ENCODE measurements around the gene CDC14B. TPM values are rescaled to one million over a fixed set of nuclear protein-coding genes. Genes with fewer than 3 reads are reported as not detected.
A peak's percentile ranks its signal among the peaks of the same experiment; 100 is the strongest.

The CDC14B gene
- total RNA-seq, 1 donor = 26.8 TPM

- TF ChIP-seq, protein P1, sequence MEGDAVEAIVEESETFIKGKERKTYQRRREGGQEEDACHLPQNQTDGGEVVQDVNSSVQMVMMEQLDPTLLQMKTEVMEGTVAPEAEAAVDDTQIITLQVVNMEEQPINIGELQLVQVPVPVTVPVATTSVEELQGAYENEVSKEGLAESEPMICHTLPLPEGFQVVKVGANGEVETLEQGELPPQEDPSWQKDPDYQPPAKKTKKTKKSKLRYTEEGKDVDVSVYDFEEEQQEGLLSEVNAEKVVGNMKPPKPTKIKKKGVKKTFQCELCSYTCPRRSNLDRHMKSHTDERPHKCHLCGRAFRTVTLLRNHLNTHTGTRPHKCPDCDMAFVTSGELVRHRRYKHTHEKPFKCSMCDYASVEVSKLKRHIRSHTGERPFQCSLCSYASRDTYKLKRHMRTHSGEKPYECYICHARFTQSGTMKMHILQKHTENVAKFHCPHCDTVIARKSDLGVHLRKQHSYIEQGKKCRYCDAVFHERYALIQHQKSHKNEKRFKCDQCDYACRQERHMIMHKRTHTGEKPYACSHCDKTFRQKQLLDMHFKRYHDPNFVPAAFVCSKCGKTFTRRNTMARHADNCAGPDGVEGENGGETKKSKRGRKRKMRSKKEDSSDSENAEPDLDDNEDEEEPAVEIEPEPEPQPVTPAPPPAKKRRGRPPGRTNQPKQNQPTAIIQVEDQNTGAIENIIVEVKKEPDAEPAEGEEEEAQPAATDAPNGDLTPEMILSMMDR (IDR thresholded peaks at IDR 0.05; ENCODE audit: insufficient read depth, low read depth, low read length) = no peak
- no peak for DNase-seq (ENCODE audit: low read depth)
- H3K4me3 ChIP-seq (ENCODE audit: low read depth, low read length) = no peak overlapping the region
These were observed 11.7 kb downstream of the CDC14B start for GRCh38 chr9:96607971-96608370.

- no peak overlapping the region for H3K4me3 ChIP-seq (ENCODE audit: low read depth, low read length)
- TF ChIP-seq, protein P1 (IDR thresholded peaks at IDR 0.05; ENCODE audit: insufficient read depth, low read depth, low read length) = no peak
- no peak for DNase-seq (ENCODE audit: low read depth)
These were observed 14.3 kb downstream of the CDC14B start for GRCh38 chr9:96605328-96605727.

- H3K4me3 ChIP-seq (ENCODE audit: low read depth, low read length) = no peak overlapping the region
- peak; percentile 17 for DNase-seq (ENCODE audit: low read depth)
- TF ChIP-seq, protein P1 (IDR thresholded peaks at IDR 0.05; ENCODE audit: insufficient read depth, low read depth, low read length) = no peak
These were observed 15.7 kb downstream of the CDC14B start for GRCh38 chr9:96604004-96604319.

GRCh38 chr9:96603305-96604003, 16.2 kb downstream of the CDC14B start:
- no peak overlapping the region for H3K4me3 ChIP-seq (ENCODE audit: low read depth, low read length)
- TF ChIP-seq, protein P1 (IDR thresholded peaks at IDR 0.05; ENCODE audit: insufficient read depth, low read depth, low read length) = no peak
- DNase-seq (ENCODE audit: low read depth) = no peak

DNA sequence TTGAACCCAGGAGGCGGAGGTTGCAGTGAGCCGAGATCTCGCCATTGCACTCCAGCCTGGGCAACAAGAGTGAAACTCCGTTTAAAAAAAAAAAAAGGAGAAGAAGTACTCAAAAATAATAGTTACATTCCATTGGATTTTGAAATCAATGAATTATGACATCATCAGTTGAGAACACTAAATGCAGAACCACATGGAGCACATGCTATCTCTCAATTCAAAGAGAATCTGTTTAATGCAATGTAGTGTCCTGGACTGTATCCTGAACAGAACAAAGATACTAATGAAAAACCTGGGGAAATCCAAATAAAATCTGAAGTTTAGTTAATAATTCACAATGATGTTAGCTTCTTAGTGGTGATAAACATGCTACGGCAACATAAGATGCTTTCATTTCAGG, 20.3 kb downstream of the CDC14B start:
- TF ChIP-seq, protein P1 (IDR thresholded peaks at IDR 0.05; ENCODE audit: insufficient read depth, low read depth, low read length) = no peak
- peak; percentile 63 for DNase-seq (ENCODE audit: low read depth)
- H3K4me3 ChIP-seq (ENCODE audit: low read depth, low read length) = no peak overlapping the region

DNA sequence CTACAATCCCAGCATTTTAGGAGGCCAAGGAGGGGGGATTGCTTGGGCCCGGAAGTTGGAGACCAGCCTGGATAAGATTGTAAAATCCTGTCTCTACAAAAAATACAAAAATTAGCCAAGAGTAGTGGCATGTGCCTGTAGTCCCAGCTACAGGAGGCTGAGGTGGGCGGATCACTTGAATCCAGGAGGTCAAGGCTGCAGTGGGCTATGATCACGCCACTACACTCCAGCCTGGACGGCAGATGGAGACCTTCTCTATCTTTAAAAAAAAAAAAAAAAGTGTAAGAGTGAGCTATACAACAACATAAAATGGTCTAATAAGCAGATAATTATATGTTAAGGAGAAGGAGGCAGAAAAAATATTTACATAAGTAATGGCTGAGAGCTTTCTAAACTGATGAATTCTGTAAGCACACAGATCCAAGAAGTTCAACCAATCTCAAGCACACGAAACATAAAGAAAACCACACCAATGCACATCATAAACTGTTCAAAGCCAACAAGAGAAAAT, 23.0 kb downstream of the CDC14B start:
- TF ChIP-seq, protein P1 (IDR thresholded peaks at IDR 0.05; ENCODE audit: insufficient read depth, low read depth, low read length) = no peak

More for the DNA sequence above, 23.0 kb downstream of the CDC14B start:
- DNase-seq (ENCODE audit: low read depth) = no peak
- H3K4me3 ChIP-seq (ENCODE audit: low read depth, low read length) = no peak overlapping the region

Data from fibroblast of villous mesenchyme (primary cell).